T follicular helper cell (primary cell): ENCODE data around the gene PEAK1.
A peak's percentile ranks its signal among the peaks of the same experiment; 100 is the strongest.

Source experiments
- DNase-seq: peaks from one replicate; pipeline ENCODE4 v3.0.0-alpha.2; 2020; ENCODE audit warnings: low read depth
- total RNA-seq, 2 experiments: gene quantifications; one replicate each; lab custom pipeline; 2026; lab: John Stamatoyannopoulos, UW

PEAK1 gene
- total RNA-seq: 16.8 to 23.7 reads per million in 2 experiments

- DNase-seq: peak; percentile 100
Measured at GRCh38 chr15:77419836-77420609, at the start of gene PEAK1. Gene PEAK1 (minus strand): TSS chr15:77420104. CDS start chr15:77181926, 238,178 bp downstream.

DNA sequence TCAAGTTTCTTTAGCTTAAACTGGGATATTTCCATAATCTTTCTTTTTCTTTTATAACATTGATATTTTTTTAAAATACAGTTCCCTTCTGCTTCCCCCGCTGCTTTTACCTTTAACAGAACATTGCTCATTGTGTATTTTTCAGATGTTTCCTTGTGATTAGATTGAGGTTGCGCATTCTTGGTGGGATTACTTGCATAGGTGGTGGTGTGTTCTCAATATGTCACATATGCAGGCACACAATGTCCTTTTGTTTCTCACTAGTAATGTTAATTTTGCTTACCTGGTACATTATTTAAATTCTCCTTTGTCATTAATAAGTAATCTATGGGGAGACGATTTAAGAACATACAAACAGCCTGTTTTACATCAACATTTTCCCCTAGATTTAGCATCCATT, 49.0 kb upstream of the PEAK1 start:
- DNase-seq: no peak

DNA sequence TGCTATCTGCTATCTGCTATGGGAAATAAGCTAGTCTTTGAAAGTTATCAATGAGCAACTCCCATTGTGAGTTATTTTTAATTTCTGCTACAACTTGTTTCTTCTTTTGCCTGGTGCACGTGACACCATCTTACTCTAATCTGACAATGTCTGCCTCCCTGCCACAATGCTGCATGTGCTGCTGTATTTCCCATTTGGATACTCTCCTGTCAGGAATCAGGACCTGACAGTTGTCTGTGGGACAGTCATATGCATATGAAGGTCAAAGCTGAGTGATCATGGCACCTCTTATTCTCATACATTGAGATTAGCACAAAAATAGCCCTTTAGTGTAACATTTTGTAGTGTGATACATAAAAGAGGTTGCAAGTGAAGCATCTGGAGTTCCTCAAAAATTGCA, 46.6 kb upstream of the PEAK1 start:
- DNase-seq: no peak

DNA sequence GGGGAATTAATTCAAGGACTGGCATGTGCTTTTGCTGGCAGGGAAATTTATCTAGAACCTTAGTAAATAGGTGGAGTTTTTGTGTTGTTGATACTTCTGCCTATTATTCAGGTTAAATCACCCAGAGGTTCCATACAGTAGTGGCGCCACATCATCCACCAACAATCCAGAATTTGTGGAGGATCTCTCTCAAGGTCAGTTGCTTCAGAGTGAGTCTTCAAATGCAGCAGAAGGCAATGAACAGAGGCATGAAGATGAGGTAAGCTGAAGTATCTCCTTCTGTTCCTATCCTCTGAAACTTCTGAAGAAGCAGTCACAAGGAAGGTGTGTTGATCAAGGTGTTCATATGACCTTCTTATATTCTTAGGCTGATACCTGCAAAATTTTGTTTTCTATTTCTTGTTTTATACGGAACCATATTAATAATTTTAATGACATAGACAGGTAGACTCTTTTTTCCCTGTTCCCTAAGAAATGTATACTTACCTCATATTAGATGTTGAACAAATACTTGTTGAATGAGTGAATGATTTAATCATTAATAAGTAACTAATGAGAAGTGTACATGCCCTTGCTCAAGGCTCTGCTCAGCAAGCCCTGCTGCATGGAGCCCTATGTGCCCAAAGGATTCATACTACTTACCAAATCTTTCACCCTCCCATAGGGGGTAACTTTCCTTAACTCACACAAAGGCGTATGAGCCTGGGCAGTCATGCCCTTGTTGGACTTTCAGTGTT, 44.4 kb upstream of the PEAK1 start:
- DNase-seq: no peak

DNA sequence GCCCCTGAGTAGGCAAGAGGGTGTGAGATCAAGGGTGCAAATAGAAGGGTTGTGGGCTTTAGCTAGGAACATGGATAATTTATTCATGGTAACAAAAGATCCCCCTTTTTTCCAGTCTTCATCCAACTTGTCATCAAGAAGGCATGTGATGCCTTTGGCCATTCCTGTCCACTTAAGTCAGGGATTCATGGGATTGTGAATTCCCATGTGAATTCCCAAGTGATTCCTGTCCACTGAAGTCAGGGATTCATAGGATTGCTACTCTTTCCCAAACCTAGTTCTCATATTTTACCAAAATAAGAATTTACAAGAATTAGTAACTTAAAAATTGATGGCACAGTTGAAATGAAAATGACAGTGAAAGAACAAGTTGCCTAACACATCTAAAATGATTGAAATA, 41.6 kb upstream of the PEAK1 start:
- no peak for DNase-seq

GRCh38 chr15:77459031-77459430, 39.1 kb upstream of the PEAK1 start:
- DNase-seq: no peak

DNA sequence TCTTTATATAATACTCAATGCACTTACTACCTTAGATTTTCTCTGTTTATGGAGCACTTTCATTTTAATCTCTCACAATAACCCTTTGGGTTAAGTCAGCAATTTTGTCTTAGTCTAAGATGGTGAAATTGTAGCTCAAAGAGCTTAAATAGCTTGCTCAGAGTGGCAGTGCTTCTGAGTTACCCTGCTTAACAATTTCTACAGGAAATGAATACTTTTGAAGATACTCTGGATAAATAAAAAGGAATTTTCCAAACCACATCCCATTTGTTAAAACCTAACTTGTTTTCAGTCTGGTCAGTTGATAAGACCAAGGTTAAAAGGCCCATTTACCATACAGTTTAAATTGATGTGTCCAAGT, 38.0 kb upstream of the PEAK1 start:
- no peak for DNase-seq

- DNase-seq: no peak
Measured at GRCh38 chr15:77457191-77457904, 37.4 kb upstream of the PEAK1 start.

DNA sequence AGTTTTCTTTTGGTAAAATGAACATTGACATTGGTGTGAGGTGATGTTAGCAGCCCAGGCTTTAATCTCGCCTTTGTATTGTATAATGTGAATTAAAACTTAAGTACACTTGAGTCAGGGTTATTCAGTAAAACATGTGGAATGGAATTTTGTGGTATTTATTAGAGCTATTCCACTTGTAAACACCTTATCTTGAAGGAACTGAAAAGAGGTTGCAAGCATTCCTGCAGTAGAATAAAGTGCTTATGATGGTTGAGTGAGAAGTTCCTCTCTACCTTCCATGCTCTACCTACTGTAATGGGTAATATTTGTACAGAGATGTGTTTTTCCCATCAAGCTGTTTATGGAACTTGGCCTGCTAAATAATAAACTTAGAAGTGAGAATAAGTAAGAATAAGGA, 36.8 kb upstream of the PEAK1 start:
- no peak for DNase-seq

DNA sequence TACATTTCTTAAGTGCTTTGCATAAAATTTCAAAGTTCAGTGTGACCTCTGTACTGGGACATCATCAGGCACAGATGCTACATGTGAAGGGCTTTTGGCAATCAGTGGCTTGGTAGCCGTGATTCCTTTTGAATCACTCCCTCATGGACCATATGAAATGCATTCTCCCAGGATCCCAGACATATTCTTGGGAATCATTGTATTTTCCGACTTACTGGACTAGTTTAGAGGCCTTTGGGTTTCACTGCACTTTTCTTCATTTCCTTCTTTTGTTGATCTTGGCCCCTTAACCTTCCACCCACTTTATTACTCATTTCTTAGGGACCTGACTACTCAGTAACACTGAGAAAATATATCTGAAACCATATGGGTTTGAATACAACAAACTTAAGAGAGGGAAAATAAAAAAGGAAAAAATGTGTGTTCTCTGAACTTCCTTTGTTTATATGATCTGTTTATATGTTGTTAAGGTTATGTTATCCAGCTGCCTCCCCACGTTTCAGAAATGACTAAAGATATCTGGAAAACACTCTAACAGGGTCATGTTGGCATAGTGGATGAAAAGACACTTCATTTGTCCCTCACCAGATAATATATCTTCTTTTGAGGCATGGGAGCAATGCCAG, 35.9 kb upstream of the PEAK1 start:
- no peak for DNase-seq

- no peak for DNase-seq
Measured at GRCh38 chr15:77454951-77455350, 35.0 kb upstream of the PEAK1 start.

DNA sequence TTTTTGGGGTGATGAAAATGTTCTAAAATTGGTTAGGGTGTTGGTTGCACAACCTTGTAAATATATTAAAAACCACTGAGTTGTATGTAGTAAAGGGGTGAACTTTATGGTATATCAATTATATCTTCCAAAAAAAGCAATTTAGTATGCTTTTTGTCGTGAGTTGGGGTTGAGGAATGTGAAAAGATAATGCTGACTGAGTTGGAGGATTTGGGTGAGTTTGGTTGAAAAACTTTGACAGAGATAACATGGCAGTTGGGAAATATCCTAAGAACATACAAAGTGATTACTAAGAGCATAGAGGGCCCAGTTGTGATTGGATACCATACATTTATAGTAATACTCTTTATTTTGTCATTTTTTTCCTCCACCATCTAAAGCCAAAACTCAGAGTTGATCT, 34.4 kb upstream of the PEAK1 start:
- DNase-seq: no peak

DNA sequence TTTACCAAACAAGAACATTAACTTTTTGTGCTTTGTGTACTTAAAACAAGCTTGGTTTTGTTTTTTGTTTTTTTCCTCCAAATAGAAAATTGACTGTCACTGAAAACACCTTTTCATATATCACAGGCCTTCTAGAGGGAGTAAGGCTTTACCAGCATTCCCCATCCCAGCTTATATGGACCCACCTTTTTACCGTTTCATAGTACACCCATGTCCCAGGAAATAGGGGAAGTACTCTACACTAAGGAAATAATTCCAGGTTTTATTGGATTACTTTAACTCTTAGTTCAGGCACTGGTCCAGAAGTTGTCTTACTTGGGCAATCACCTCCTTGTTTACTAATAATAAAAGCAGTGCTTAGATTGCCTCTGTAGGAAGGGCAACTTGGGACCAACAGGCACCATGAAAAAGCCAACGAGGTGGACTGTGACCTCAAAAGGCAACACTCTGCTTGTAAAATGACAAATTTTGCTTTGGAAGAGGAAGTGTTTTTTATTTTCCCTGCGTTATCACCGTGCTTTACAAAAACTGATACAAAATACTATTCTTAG, 27.0 kb upstream of the PEAK1 start:
- no peak for DNase-seq

- no peak for DNase-seq
Measured at GRCh38 chr15:77440378-77440999, 20.6 kb upstream of the PEAK1 start.

GRCh38 chr15:77437264-77437663, 17.4 kb upstream of the PEAK1 start:
- DNase-seq: no peak

- no peak for DNase-seq
Measured at GRCh38 chr15:77436822-77437221, 16.9 kb upstream of the PEAK1 start.

- DNase-seq: no peak
Measured at GRCh38 chr15:77430652-77431051, 10.7 kb upstream of the PEAK1 start.

DNA sequence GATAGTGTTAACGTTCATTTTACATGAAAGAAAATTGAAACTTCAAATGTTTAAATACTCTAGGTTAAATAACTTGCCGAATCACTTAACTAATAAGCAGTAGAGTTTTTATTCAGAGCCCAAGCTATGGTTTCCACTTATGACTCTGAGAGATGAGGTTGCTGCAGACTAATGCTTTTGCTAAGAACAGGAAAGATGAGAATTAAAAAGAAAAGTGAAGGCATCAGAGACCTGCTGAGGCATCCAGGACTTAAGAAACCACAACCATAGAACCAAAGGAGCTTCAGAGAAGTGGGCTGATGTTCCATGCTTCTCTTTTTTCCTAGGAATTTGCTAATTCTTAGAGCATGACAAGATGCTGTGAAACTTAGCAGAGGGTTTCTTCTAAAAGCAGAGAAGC, 10.3 kb upstream of the PEAK1 start:
- no peak for DNase-seq

GRCh38 chr15:77426871-77427270, 7.0 kb upstream of the PEAK1 start:
- DNase-seq: no peak

DNA sequence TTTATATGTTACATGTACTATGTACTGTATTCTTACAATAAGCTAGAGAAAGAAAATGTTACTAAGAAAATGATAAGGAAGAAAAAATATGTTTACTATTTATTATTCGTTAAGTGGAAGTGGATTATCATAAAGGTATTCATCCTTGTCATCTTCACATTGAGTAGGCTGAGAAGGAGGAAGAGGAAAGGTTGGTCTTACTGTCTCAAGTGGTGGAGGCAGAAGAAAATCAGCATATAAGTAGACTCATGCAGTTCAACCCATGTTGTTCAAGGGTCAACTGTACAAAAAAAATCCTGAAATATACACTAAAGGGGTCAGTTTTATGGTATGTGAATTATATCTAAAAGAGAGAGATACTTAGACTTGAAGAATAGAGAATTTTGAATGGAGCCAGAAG, 6.5 kb upstream of the PEAK1 start:
- no peak for DNase-seq

DNA sequence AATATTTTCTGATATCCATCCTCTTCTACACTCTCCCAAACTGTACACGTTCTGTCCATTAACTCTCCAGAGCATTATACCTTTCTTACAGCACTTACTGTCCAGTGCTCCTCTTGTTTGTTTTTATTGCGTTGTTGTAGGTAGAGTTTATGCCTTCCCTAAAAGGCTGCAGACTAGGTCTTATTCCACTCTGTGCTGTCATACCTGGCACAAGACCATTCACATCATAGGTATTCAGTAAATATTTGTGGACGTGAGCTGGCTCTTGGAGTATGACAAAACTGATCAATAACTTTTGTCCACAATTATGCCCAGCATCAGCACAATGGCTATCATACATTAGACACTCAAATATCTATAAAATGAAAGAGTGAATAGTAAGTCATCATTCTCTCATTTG, 5.2 kb upstream of the PEAK1 start:
- no peak for DNase-seq

DNA sequence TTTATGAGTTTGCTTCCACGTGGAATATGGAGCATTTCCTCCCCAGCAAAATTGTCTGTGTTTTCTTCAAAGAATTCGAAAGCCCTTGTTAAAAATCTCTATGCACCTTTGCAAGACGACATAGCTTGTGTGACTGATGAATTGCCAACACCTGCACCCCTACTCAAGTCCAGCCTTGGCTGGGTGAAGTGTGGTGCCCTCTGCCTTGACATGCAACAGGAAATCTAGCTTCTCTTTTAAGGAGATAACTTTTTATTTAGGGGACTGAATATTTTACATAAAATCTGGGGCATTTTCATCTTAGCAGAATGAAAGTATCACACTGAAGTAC, 1.4 kb upstream of the PEAK1 start:
- no peak for DNase-seq
